HL-60 (cell line): Measurements from ENCODE around the gene TLCD1.

Source experiments
- DNase-seq, 2 experiments: peaks; one replicate each; pipeline ENCODE4 v3.0.0-alpha.2; 2010 to 2020; ENCODE audit warnings: low read depth in 1 of 2, low spot score in 1 of 2
- H3K27ac ChIP-seq: fragments of 250-450 bp; sonication (Bioruptor Pico); replicated peaks from 2 replicates; pipeline ENCODE4 v1.5.1; 2020; ENCODE audit warnings: mild to moderate bottlenecking, moderate library complexity
- H3K27me3 ChIP-seq: fragments of 250-450 bp; sonication (Bioruptor Pico); 2 replicates; pipeline ENCODE4 v1.5.1; 2021; ENCODE audit warnings: mild to moderate bottlenecking, moderate library complexity; ENCODE audit not compliant: insufficient read depth, poor library complexity, severe bottlenecking
- H3K4me3 ChIP-seq: replicated peaks from 2 replicates; pipeline ENCODE4 v1.5.1; 2011; ENCODE audit warnings: mild to moderate bottlenecking, control low read depth, low read length; ENCODE audit not compliant: insufficient read depth
- CTCF ChIP-seq: IDR thresholded peaks from one replicate; pipeline ENCODE4 v1.5.1; 2011; ENCODE audit warnings: low read length, control low read depth, inconsistent platforms; ENCODE audit not compliant: insufficient read depth
- GABPA ChIP-seq: IDR thresholded peaks from 2 replicates; pipeline ENCODE4 v1.6.1; 2012; ENCODE audit warnings: low read depth
- POLR2AphosphoS5 ChIP-seq: IDR thresholded peaks from 2 replicates; pipeline ENCODE4 v1.6.1; 2012; ENCODE audit warnings: low read depth
- REST ChIP-seq: IDR thresholded peaks from 2 replicates; pipeline ENCODE4 v1.6.1; 2012; ENCODE audit warnings: low read depth; ENCODE audit not compliant: insufficient replicate concordance
- SPI1 ChIP-seq: IDR thresholded peaks from 2 replicates; pipeline ENCODE4 v1.6.1; 2012; ENCODE audit warnings: low read depth, mild to moderate bottlenecking, borderline replicate concordance

TLCD1 gene

GRCh38 chr17:28707339-28707720 is 18.7 kb downstream of the TLCD1 start:
- no peak for DNase-seq
- TF ChIP-seq GABPA (no peak), REST (no peak), POLR2AphosphoS5 (no peak), CTCF (no peak), SPI1 (no peak)
- no peaks in the 10 kb centered on the region for H3K27me3 ChIP-seq
- H3K27ac ChIP-seq = no peak overlapping the region
- no peak overlapping the region for H3K4me3 ChIP-seq

GRCh38 chr17:28706471-28707338 is 19.3 kb downstream of the TLCD1 start:
- H3K27ac ChIP-seq = no peak overlapping the region
- no peak overlapping the region for H3K4me3 ChIP-seq
- no peak for TF ChIP-seq POLR2AphosphoS5
- no peaks in the 10 kb centered on the region for H3K27me3 ChIP-seq
- no peak for DNase-seq

GRCh38 chr17:28705728-28706334 is 20.2 kb downstream of the TLCD1 start:
- no peak overlapping the region for H3K4me3 ChIP-seq
- TF ChIP-seq CTCF = no peak
- TF ChIP-seq SPI1 = no peak
- no peak for TF ChIP-seq POLR2AphosphoS5
- TF ChIP-seq GABPA = no peak
- TF ChIP-seq REST = no peak
- H3K27ac ChIP-seq = no peak overlapping the region
- DNase-seq = no peak
- H3K27me3 ChIP-seq = no peaks in the 10 kb centered on the region

DNA sequence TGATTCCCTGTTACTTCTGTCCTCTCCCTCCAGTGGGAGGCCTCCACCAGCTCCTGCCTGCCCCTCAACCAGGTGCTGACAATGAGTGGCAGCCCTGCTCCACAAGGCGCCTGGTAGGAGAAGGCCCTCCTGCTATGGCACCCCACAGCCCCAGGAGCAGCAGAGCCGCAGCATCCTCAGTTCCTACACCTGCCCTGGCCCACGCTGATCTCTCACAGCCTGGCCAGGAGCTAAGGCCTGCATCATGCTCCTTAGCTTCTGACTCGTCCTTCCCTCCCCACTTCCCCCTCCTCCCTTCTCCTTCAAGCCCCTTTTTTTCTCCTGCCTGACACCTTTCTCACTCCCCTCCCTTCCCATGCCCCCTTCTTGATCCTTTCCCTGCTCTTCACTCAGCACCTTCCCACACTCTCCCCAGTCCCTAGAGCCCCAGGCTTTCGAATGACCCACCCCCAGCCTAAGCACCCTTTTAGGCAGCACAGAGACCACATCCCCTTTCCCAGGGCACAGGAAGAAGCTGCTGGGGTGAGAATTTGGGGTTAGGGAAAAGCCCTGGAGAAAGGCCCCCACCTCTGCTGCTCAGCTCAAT is 20.9 kb downstream of the TLCD1 start:
- TF ChIP-seq POLR2AphosphoS5 = no peak
- TF ChIP-seq REST = no peak
- no peak for TF ChIP-seq SPI1
- TF ChIP-seq CTCF = no peak
- TF ChIP-seq GABPA = no peak
- H3K27me3 ChIP-seq = no peaks in the 10 kb centered on the region
- no peak overlapping the region for H3K27ac ChIP-seq
- no peak overlapping the region for H3K4me3 ChIP-seq
- DNase-seq = no peak
